Heart right ventricle (tissue), 16 donors: ENCODE data around the gene SLC38A2. TPM values are rescaled to one million over a fixed set of nuclear protein-coding genes. Genes with fewer than 3 reads are reported as not detected.

Source experiments
- ATAC-seq, 8 donors: fragments of 200-7000 bp; cut with Tn5 transposase; one replicate each; pipeline ENCODE4 v1.9.1; 2020; ENCODE audit warnings: mild to moderate bottlenecking in 8 of 8, moderate library complexity in 8 of 8, moderate number of reproducible peaks in 1 of 8
- DNase-seq, 2 donors: peaks; one replicate each; pipeline ENCODE4 v3.0.0-alpha.2; 2020
- H3K27ac ChIP-seq, 10 donors: fragments of 200-600 bp; sonication (generic) in 2 of 10; one replicate each; pipeline versions ENCODE4 v1.5.0 to v1.8.0; 2020 to 2022; ENCODE audit warnings: mild to moderate bottlenecking in 3 of 10
- H3K27me3 ChIP-seq, 7 donors: fragments of 200-600 bp; one replicate each; pipeline ENCODE4 v1.8.0; 2021 to 2022; ENCODE audit warnings: mild to moderate bottlenecking in 2 of 7
- H3K36me3 ChIP-seq, 9 donors: fragments of 200-600 bp; sonication (generic) in 1 of 9; one replicate each; pipeline versions ENCODE4 v1.5.0 to v1.8.0; 2020 to 2022; ENCODE audit warnings: mild to moderate bottlenecking in 2 of 9
- H3K4me1 ChIP-seq, 9 donors: fragments of 200-600 bp; sonication (generic) in 1 of 9; one replicate each; pipeline versions ENCODE4 v1.5.0 to v1.8.0; 2020 to 2022; ENCODE audit warnings: mild to moderate bottlenecking in 4 of 9
- H3K4me3 ChIP-seq, 10 donors: fragments of 200-600 bp; sonication (generic) in 2 of 10; one replicate each; pipeline versions ENCODE4 v1.5.0 to v1.8.0; 2020 to 2022; ENCODE audit warnings: mild to moderate bottlenecking in 7 of 10, moderate library complexity in 2 of 10
- H3K9me3 ChIP-seq, 11 donors: fragments of 200-600 bp in 10 of 11; sonication (generic) in 2 of 11; one replicate each; pipeline versions ENCODE4 v1.5.0 to v1.8.0; 2013 to 2022; ENCODE audit warnings: mild to moderate bottlenecking in 2 of 11, control low read depth in 1 of 11, moderate library complexity in 1 of 11
- WGBS, 2 donors: extraction: QIAGEN DNeasy Blood & Tissue Kit; methylation state at CpG; one replicate each; pipeline ENCODE4 v1.1.7; 2013; ENCODE audit warnings: inconsistent platforms in 1 of 2; 5-methylcytosine and 5-hydroxymethylcytosine counted together
- intact Hi-C, 10 donors: fragments of 100-400 bp; cut with DNase I; formaldehyde crosslinking; loops; one replicate each; pipeline versions ENCODE4 v1.11.1 to v1.14.2; 2022
- polyA plus RNA-seq, 2 donors: library from polyadenylated mRNA; stranded (reverse); fragments of 200-250 nt; gene quantifications; one replicate each; pipeline ENCODE4 v1.2.3, GENCODE V29; 2013
- total RNA-seq, 10 donors: library from RNA; stranded (reverse); fragmentation: NEBNext Ultra II Directional in 3 of 10; extraction: Animal tissue kit (Norgen Biotek cat#: 25700) in 3 of 10; gene quantifications; one replicate each; pipeline versions ENCODE4 v1.2.1 to v1.2.4, GENCODE V29; 2021 to 2023
- TF ChIP-seq, protein P1 (sequence below), 9 donors: fragments of 200-600 bp; sonication (generic) in 2 of 9; IDR thresholded peaks; one replicate each; pipeline versions ENCODE4 v1.5.0 to v1.8.0; 2021 to 2022; ENCODE audit warnings: antibody characterized with exemption in 9 of 9, mild to moderate bottlenecking in 5 of 9, moderate library complexity in 1 of 9
- donor health status: Arrhythmogenic right ventricular cardiomyopathy.
- donor health status: ischemic (EF 13 %, LVEDD 7.1; RV severe dilation, severe dysfunction).
- donor health status: healthy with polysubstance abuse.
- donor health status: DM: no; HTN: yes; CAD: no.
- donor health status: DM: no; HTN: no; CAD: no.
- donor health status: ischemic (EF 25% LVEDD 6.9; RV normal size, moderate dysfunction).
- donor health status: ischemic (EF 25% LVEDD 5.7; RV mildly dilated, moderate dysfunction).
- donor health status: healthy.
- donor health status: DM: yes; HTN: yes; CAD: no.
- donor health status: Ischemic cardiomyopathy.
- donor health status: ischemic (EF 35%, LVEDD 5.7; RV mildly dilated, moderate dysfunction).
- donor health status: nonischemic (EF 11% LVEDD 7.7; RV severe dilation, severe dysfunction).
- donor health status: DM: yes; HTN: yes; CAD: no.
- donor health status: PGD.
- donor health status: ischemic (EF 29% LVEDD 5.4; RV normal size, mild dysfunction).
- donor health status: nonischemic (EF 23%, LVEDD 6.1; RV moderate dilation, normal function).

The SLC38A2 gene
- total and polyA plus RNA-seq, 12 donors, result 65.3 to 203 (median 107) TPM

DNA sequence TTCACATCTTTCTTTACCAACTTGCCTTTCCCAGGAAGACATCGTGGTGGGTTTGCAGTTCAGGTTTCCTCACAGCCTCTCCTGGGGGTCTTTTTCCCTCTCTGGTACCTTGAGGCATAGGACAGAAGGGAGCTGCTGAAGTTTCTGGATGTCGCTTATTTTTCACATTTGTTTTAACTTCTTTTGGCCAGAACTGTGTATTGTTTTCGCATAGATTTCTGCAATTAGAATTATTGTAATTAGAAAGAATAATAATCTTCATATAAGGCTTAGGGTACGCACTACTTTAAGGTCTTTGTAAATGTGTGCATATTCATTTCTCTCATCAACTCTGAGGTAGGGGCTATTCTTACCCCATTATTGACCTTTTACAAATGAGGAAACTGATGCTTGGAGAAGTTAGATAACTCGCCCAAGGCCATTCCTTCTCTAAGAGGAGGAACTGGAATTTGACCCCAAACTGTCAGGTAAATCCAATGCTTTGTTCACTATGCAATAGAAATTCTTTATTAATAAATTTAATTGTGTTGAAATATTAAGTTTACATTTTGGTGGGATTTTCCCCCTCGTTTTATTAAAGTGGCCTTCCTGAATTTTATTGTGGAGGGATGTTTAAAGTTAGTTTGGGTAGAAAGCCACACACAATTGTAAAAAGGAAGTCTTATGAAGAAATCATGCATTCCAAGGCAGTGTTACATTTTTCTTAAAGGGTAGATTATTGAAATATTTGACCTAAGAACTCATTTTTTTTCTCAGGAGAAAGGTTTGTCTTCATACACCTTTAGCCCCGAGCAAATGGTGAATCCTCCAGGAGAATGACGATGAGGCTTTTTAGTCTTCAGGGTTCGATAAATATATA, 12.1 kb upstream of the SLC38A2 start:
- intact Hi-C loops, result loop anchor here in 7 of 10 donors (5.0 to 10.0 kb wide), 8 partner anchors 48 to 390 kb away; partner anchors contain the start of gene SCAF11 (in 3 of the 7)
- Histone ChIP-seq H3K27ac (peak overlapping the region; percentile 94 to 100 (median 99)), H3K4me1 (peaks cover 0 to 66% (median 52%) of the 10 kb centered on the region in 9 donors), H3K9me3 (peaks cover 0 to 6% (median 0%) of the 10 kb centered on the region in 11 donors), H3K36me3 (no peaks in the 10 kb centered on the region), H3K27me3 (no peaks in the 10 kb centered on the region), H3K4me3 (peak overlapping the region; percentile 31 to 89 (median 70))
- no peak for ATAC-seq
- DNase-seq, result no peak
- 73 to 74% methylated on average over 9 of the region's 9 CpGs for WGBS, 2 donors
- TF ChIP-seq, protein P1, sequence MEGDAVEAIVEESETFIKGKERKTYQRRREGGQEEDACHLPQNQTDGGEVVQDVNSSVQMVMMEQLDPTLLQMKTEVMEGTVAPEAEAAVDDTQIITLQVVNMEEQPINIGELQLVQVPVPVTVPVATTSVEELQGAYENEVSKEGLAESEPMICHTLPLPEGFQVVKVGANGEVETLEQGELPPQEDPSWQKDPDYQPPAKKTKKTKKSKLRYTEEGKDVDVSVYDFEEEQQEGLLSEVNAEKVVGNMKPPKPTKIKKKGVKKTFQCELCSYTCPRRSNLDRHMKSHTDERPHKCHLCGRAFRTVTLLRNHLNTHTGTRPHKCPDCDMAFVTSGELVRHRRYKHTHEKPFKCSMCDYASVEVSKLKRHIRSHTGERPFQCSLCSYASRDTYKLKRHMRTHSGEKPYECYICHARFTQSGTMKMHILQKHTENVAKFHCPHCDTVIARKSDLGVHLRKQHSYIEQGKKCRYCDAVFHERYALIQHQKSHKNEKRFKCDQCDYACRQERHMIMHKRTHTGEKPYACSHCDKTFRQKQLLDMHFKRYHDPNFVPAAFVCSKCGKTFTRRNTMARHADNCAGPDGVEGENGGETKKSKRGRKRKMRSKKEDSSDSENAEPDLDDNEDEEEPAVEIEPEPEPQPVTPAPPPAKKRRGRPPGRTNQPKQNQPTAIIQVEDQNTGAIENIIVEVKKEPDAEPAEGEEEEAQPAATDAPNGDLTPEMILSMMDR (IDR thresholded peaks at IDR 0.05), result no peak

DNA sequence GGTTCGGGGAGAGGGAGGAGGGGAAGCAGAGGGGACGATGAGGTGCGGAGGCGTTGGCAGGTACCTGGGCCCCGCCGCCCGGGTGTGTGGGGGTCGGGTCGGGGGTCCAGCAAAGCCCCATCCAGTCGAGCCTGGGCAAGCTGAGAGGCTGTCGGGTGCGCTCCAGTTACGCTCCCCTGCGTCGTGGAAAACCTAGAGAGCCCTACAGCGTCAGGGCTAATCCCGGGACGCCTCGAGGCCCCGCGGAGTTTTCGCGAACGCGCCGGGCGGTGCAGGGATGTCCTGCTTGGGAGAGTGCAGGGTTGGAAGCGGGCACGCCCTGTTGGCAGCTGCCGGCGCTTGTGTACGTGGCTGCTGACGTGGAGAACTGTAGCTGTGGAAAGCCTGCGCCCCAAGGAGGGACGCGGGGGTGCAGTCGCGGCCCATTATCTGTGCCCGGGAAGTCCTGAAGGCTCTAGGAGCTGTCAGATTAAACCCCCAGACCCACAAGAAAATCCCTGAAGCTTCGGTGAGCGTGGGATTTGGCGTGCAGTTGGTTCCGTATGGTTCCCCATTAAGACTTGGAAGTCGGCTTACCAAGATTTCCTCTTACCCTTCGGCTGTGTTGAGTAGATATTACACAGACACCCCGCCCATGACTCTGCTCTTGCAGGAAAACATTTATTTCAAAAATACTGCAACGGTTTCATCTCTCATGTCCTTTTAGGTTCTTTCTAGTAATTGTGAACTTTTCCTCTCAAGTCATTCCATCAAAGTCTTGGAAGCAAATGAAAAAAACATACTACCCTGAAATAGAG, 11.3 kb upstream of the SLC38A2 start:
- H3K4me3 ChIP-seq, result peak overlapping the region; percentile 31 to 89 (median 70)
- H3K27me3 ChIP-seq, result no peaks in the 10 kb centered on the region
- ATAC-seq (peak; percentile 87 to 96 (median 94)), DNase-seq (peak; percentile 94)
- H3K27ac ChIP-seq, result peak overlapping the region; percentile 94 to 100 (median 99)
- intact Hi-C loops, result loop anchor here in 7 of 10 donors (1.0 to 10.0 kb wide), 8 partner anchors 12 to 389 kb away; partner anchors contain the start of genes SCAF11 (in 3 of the 7) and SLC38A2 (in 2 of the 7)
- peaks cover 0 to 62% (median 52%) of the 10 kb centered on the region in 9 donors for H3K4me1 ChIP-seq
- 0 to 1% methylated on average over 47 of the region's 47 CpGs for WGBS, 2 donors
- no peaks in the 10 kb centered on the region for H3K36me3 ChIP-seq
- peaks cover 0 to 6% (median 0%) of the 10 kb centered on the region in 11 donors for H3K9me3 ChIP-seq
- TF ChIP-seq, protein P1 (IDR thresholded peaks at IDR 0.05), result peak in 4 of 9 donors; percentile 14 to 40 (median 30)

DNA sequence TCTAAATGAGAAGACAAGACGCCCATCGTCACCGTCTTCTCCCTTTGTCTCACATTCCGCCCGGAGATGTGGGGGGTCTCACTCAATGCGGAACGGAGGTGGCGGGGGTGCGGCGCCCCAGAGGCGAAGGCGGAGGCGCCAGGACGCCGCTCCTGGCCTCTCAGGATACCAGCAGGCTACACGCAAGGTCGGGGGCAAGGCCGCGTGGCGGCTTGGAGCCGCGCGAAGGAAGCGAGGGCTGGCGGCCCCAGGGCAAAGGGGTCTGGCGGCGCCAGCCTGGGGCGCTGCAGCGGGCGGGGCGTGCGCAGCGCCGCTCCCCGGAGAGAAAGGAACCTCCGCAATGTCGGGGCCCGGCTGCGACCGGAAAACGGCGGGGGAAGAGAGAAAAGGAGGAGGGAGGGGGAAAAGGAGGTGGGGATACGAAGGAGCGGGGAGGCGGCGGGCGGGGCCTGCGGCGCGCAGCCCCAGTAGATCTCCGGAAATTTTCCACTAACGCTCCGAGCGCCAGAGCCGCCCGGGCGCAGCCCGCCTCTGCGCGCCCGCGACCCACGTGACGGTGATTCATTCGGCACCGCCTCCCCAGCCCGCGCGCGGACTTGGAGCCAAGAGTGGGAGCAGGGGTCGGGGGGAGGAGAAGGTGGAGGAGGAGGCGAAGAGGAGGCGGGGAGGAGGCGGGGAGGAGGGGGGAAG, 10.5 kb upstream of the SLC38A2 start:
- ATAC-seq, result peak; percentile 92 to 97 (median 94)
- peak; percentile 97 to 98 for DNase-seq

More for the DNA sequence above, 10.5 kb upstream of the SLC38A2 start:
- intact Hi-C loops, result loop anchor here in 7 of 10 donors (1.0 to 10.0 kb wide), 8 partner anchors 11 to 388 kb away; partner anchors contain the start of genes SCAF11 (in 3 of the 7) and SLC38A2 (in 2 of the 7)
- Histone ChIP-seq H3K27ac (peak overlapping the region; percentile 94 to 100 (median 99)), H3K27me3 (no peaks in the 10 kb centered on the region), H3K4me3 (peak overlapping the region; percentile 32 to 89 (median 70)), H3K9me3 (peaks cover 0 to 6% (median 0%) of the 10 kb centered on the region in 11 donors), H3K4me1 (peaks cover 0 to 55% (median 46%) of the 10 kb centered on the region in 9 donors), H3K36me3 (no peaks in the 10 kb centered on the region)
- TF ChIP-seq, protein P1 (IDR thresholded peaks at IDR 0.05), result peak in 2 of 9 donors; percentile 39 to 53
- WGBS, 2 donors, result 0 to 1% methylated on average over 65 to 71 of the region's 74 CpGs
